OCI-LY1 (cell line): ENCODE measurements around the gene SPART.
"Not testable (repeated sequence)": the region's sequence is repeated elsewhere in the genome, so short reads cannot be mapped to it uniquely, and the experiment has no call there.

Source experiments
- H2AFZ ChIP-seq: fragments of 200-600 bp; sonication (generic), shearing (Covaris generic); 2 replicates; pipeline ENCODE4 v1.6.0; 2014; ENCODE audit warnings: antibody characterized with exemption, mild to moderate bottlenecking, low read length
- H3F3A ChIP-seq: fragments of 200-600 bp; sonication (generic), shearing (Covaris generic); 2 replicates; pipeline ENCODE4 v1.6.0; 2014; ENCODE audit warnings: mild to moderate bottlenecking, antibody characterized with exemption, low read length, moderate library complexity; ENCODE audit not compliant: insufficient read depth
- H3K27ac ChIP-seq: fragments of 200-600 bp; sonication (generic); 2 replicates; pipeline ENCODE4 v1.5.1; 2014; ENCODE audit warnings: low read length, mixed run types, mild to moderate bottlenecking, low read depth; ENCODE audit not compliant: poor library complexity, severe bottlenecking
- H3K27me3 ChIP-seq: fragments of 200-600 bp; sonication (generic); 2 replicates; pipeline ENCODE4 v1.6.0; 2014; ENCODE audit warnings: antibody characterized with exemption, mild to moderate bottlenecking, low read length, moderate library complexity; ENCODE audit not compliant: insufficient read depth
- H3K36me3 ChIP-seq: fragments of 200-600 bp; sonication (generic); 2 replicates; pipeline ENCODE4 v1.6.1; 2014; ENCODE audit warnings: mild to moderate bottlenecking, antibody characterized with exemption, low read length, moderate library complexity, mixed read lengths; ENCODE audit not compliant: insufficient read depth
- H3K4me1 ChIP-seq: fragments of 200-600 bp; sonication (generic); 2 replicates; pipeline ENCODE4 v1.5.1; 2014; ENCODE audit warnings: mild to moderate bottlenecking, low read length, moderate library complexity; ENCODE audit not compliant: insufficient read depth, severe bottlenecking
- H3K4me2 ChIP-seq: fragments of 200-600 bp; sonication (generic), shearing (Covaris generic); 2 replicates; pipeline ENCODE4 v1.6.1; 2014; ENCODE audit warnings: low read length
- H3K4me3 ChIP-seq: fragments of 200-600 bp; sonication (generic); 2 replicates; pipeline ENCODE4 v1.5.1; 2014; ENCODE audit warnings: low read length, low read depth, mild to moderate bottlenecking, mixed read lengths; ENCODE audit not compliant: poor library complexity, severe bottlenecking
- H3K79me2 ChIP-seq: fragments of 200-600 bp; shearing (Covaris generic); 2 replicates; pipeline ENCODE4 v1.6.1; 2016; ENCODE audit warnings: mixed run types, low read length, mixed read lengths; ENCODE audit not compliant: insufficient read depth
- H3K9ac ChIP-seq: fragments of 200-600 bp; sonication (generic), shearing (Covaris generic); 2 replicates; pipeline ENCODE4 v1.6.1; 2014; ENCODE audit warnings: mild to moderate bottlenecking, low read length, mixed read lengths
- H3K9me2 ChIP-seq: fragments of 200-600 bp; sonication (generic), shearing (Covaris generic); 2 replicates; pipeline ENCODE4 v1.6.1; 2014; ENCODE audit warnings: low read depth, mild to moderate bottlenecking, low read length, mixed read lengths
- H3K9me3 ChIP-seq: fragments of 200-600 bp; shearing (Covaris generic); 2 replicates; pipeline ENCODE4 v1.6.1; 2014; ENCODE audit warnings: low read length, mixed read lengths
- H4K20me1 ChIP-seq: fragments of 200-600 bp; sonication (generic), shearing (Covaris generic); 2 replicates; pipeline ENCODE4 v1.6.0; 2016; ENCODE audit warnings: mild to moderate bottlenecking, low read length; ENCODE audit not compliant: insufficient read depth
- EZH2 ChIP-seq: fragments of 200-600 bp; sonication (generic), shearing (Covaris generic); IDR thresholded peaks from 2 replicates; pipeline ENCODE4 v1.8.0; 2017; ENCODE audit warnings: borderline replicate concordance, mixed run types, mild to moderate bottlenecking, antibody characterized with exemption, low read length, moderate library complexity, mixed read lengths
- TF ChIP-seq, protein P1 (sequence below): fragments of 200-600 bp; sonication (generic), shearing (Covaris generic); IDR thresholded peaks from 2 replicates; pipeline ENCODE4 v1.5.1; 2017; ENCODE audit warnings: mild to moderate bottlenecking, antibody characterized with exemption, low read length, moderate library complexity, mixed read lengths

SPART gene

DNA sequence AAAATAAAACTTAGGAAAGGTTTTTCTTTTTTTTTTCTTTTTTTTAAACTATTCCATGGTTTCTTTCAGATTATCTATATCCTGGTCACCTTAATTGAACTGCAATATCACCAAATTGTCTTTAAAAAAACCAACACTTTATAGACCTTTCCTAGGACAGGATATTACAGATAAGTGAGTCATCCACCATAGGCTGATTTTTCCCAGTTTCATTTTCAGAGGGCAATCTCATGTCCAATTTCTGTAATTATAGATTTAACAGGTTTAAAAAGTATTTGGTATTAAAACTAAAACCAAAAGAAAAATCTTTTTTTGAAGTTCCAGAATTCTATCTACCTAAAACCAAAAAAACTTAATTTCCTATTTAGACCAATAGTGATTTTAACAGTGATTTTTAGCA is 13.2 kb downstream of the SPART start:
- no peaks in the 10 kb centered on the region for H3K79me2 ChIP-seq
- TF ChIP-seq, protein P1, sequence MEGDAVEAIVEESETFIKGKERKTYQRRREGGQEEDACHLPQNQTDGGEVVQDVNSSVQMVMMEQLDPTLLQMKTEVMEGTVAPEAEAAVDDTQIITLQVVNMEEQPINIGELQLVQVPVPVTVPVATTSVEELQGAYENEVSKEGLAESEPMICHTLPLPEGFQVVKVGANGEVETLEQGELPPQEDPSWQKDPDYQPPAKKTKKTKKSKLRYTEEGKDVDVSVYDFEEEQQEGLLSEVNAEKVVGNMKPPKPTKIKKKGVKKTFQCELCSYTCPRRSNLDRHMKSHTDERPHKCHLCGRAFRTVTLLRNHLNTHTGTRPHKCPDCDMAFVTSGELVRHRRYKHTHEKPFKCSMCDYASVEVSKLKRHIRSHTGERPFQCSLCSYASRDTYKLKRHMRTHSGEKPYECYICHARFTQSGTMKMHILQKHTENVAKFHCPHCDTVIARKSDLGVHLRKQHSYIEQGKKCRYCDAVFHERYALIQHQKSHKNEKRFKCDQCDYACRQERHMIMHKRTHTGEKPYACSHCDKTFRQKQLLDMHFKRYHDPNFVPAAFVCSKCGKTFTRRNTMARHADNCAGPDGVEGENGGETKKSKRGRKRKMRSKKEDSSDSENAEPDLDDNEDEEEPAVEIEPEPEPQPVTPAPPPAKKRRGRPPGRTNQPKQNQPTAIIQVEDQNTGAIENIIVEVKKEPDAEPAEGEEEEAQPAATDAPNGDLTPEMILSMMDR: no peak
- TF ChIP-seq EZH2: no peak
- no peaks in the 10 kb centered on the region for H3K9me3 ChIP-seq
- H3F3A ChIP-seq: no peaks in the 10 kb centered on the region
- H3K27me3 ChIP-seq: no peaks in the 10 kb centered on the region
- no peaks in the 10 kb centered on the region for H3K36me3 ChIP-seq
- H3K4me3 ChIP-seq: no peak overlapping the region
- H3K4me1 ChIP-seq: no peaks in the 10 kb centered on the region
- H3K27ac ChIP-seq: no peak overlapping the region
- H2AFZ ChIP-seq: no peak overlapping the region
- H3K9ac ChIP-seq: no peak overlapping the region
- H3K4me2 ChIP-seq: no peak overlapping the region
- no peaks in the 10 kb centered on the region for H4K20me1 ChIP-seq
- no peaks in the 10 kb centered on the region for H3K9me2 ChIP-seq

DNA sequence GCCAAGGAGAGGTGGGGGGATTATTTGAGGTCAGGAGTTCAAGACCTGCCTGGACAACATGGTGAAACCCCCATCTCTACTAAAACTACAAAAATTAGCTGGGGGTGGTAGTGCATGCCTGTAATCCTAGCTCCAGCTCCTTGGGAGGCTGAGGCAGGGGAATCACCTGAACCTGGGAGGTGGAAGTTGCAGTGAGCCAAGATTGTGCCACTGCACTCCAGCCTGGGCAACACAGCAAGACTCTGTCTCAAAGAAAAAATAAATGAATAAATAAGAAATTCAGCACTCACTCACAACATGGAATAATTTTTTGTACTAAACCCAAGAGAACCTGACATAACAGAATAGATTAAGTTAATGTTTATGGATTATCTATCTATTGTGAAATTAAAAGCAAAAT is 13.9 kb downstream of the SPART start:
- H3K9ac ChIP-seq, H3F3A ChIP-seq, H3K79me2 ChIP-seq, H3K4me1 ChIP-seq, H2AFZ ChIP-seq, H3K27ac ChIP-seq, H3K9me3 ChIP-seq, H3K4me2 ChIP-seq, H4K20me1 ChIP-seq, H3K36me3 ChIP-seq, H3K9me2 ChIP-seq, H3K27me3 ChIP-seq, H3K4me3 ChIP-seq: not testable (repeated sequence)

DNA sequence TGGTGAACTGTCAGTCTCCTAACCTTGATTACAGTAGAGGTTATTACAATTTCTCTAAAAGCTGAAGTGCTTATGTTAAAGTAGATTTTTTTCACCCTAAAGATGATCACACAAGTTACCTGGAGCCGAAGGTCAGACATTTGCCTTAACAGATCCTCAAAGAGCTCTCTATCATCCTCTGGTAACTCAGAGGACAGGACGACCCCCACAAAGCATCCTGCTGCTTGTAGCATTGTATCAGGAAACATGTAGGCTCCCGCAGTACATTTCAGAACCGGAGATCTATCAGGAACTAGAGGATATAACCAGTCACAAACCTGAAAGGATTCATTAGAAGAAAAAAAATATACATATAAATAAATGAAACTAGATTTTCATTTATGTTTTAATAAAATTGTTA is 14.9 kb downstream of the SPART start:
- Histone ChIP-seq H3K9me3 (no peaks in the 10 kb centered on the region), H3K4me2 (no peak overlapping the region), H3K27ac (no peak overlapping the region), H3K79me2 (no peaks in the 10 kb centered on the region), H3K27me3 (no peaks in the 10 kb centered on the region), H3K4me3 (no peak overlapping the region), H4K20me1 (no peaks in the 10 kb centered on the region), H3F3A (no peaks in the 10 kb centered on the region), H2AFZ (no peak overlapping the region), H3K36me3 (no peaks in the 10 kb centered on the region), H3K9me2 (no peaks in the 10 kb centered on the region), H3K4me1 (no peaks in the 10 kb centered on the region), H3K9ac (no peak overlapping the region)
- TF ChIP-seq EZH2: no peak
- TF ChIP-seq, protein P1: no peak

DNA sequence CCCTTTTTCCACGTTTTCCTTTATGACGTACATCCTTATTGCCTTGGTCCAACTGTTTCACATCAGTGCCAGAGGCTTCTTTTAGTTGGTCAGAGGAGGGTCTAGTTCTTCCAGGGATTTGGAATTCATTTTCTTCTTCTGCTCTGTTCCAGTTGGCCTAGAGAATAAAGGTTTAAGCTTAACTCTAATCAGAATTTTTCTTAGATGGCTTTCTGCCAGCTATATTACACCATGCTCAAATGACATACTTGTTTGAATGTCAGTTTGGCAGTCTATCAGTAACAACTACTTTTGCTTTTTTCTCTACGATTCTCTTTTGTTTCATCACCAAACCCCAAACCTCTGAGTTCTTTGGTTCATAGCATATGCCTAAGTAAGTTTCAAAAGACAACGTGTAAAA is 16.8 kb downstream of the SPART start:
- H3K27ac ChIP-seq: no peak overlapping the region
- no peaks in the 10 kb centered on the region for H3K9me2 ChIP-seq
- no peaks in the 10 kb centered on the region for H3F3A ChIP-seq
- H3K4me3 ChIP-seq: no peak overlapping the region
- TF ChIP-seq EZH2: no peak
- TF ChIP-seq, protein P1: no peak
- H4K20me1 ChIP-seq: no peaks in the 10 kb centered on the region
- no peak overlapping the region for H2AFZ ChIP-seq
- no peak overlapping the region for H3K9ac ChIP-seq
- no peaks in the 10 kb centered on the region for H3K79me2 ChIP-seq
- no peaks in the 10 kb centered on the region for H3K36me3 ChIP-seq
- H3K9me3 ChIP-seq: no peaks in the 10 kb centered on the region
- H3K27me3 ChIP-seq: no peaks in the 10 kb centered on the region
- no peak overlapping the region for H3K4me2 ChIP-seq
- no peaks in the 10 kb centered on the region for H3K4me1 ChIP-seq
